ENCODE data around the gene KRT1. TPM values are rescaled to one million over a fixed set of nuclear protein-coding genes. Genes with fewer than 3 reads are reported as not detected.

The KRT1 gene
- total and polyA plus RNA-seq, 3 donors from 2014 or later, result 0.20 TPM; not detected in 2

DNA sequence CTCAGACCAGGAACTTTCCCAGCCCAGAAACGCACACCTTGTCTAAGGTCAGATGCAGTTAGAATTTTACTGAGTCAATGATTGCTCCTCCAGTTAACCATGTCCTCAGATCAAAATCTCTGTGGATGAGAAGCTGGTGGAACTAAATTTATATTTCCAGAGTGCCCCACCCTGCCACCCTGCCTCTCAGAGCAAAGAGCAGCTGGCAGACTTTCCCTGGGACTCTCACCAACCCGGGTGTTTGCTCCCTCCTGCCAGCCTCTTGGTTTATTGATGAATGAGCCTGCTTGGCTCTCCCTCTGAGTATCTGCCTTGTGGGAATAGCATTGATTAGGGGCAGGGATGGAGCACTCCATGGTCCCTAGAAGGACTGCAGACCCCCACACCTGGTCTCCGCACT, 5.9 kb upstream of the KRT1 start:
- H3K4me1 ChIP-seq, result peaks cover 11% of the 10 kb centered on the region
- no peak for DNase-seq
- intact Hi-C loops (cut with DNase I; ENCODE audit: low total_unique reads), result no loop called here
- no peaks in the 10 kb centered on the region for H3K9me3 ChIP-seq
- no peak overlapping the region for H3K27ac ChIP-seq
- 90 to 94% methylated on average over 3 of the region's 3 CpGs for WGBS, 2 donors
- TF ChIP-seq, protein P1, sequence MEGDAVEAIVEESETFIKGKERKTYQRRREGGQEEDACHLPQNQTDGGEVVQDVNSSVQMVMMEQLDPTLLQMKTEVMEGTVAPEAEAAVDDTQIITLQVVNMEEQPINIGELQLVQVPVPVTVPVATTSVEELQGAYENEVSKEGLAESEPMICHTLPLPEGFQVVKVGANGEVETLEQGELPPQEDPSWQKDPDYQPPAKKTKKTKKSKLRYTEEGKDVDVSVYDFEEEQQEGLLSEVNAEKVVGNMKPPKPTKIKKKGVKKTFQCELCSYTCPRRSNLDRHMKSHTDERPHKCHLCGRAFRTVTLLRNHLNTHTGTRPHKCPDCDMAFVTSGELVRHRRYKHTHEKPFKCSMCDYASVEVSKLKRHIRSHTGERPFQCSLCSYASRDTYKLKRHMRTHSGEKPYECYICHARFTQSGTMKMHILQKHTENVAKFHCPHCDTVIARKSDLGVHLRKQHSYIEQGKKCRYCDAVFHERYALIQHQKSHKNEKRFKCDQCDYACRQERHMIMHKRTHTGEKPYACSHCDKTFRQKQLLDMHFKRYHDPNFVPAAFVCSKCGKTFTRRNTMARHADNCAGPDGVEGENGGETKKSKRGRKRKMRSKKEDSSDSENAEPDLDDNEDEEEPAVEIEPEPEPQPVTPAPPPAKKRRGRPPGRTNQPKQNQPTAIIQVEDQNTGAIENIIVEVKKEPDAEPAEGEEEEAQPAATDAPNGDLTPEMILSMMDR (IDR thresholded peaks at IDR 0.05), result no peak
- TF ChIP-seq POLR2A (IDR thresholded peaks at IDR 0.05), result no peak
- H3K4me3 ChIP-seq, result no peak overlapping the region
- no peaks in the 10 kb centered on the region for H3K36me3 ChIP-seq (ENCODE audit: low read depth, missing control alignments)
- no peaks in the 10 kb centered on the region for H3K27me3 ChIP-seq

DNA sequence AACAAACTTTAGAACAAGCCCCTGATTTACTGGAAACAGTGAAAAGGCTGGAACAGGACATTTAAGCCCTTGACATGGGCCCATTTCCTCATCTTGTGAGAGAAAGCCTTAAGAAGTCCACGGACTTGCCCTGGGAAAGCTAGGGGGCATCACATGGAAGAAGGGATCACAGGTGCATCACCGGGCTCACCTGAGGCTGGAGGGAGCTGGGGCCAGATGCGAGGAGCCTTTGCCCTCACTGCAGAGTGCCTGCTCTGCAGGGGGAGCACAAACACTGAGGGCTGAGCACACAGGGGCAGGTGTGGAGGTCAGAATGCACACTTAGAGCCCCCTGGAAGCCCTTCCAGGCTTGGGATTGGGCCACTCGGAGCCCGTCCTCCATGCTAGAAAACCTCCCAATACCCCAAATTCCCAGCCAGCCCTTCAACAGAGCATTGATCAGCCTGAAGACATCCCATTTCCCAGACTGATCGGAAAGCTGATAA, 5.2 kb upstream of the KRT1 start:
- intact Hi-C loops (cut with DNase I; ENCODE audit: low total_unique reads), result no loop called here
- TF ChIP-seq POLR2A (IDR thresholded peaks at IDR 0.05), result no peak
- TF ChIP-seq, protein P1 (IDR thresholded peaks at IDR 0.05), result no peak
- WGBS, 2 donors, result 87 to 88% methylated on average over 5 to 6 of the region's 6 CpGs

DNA sequence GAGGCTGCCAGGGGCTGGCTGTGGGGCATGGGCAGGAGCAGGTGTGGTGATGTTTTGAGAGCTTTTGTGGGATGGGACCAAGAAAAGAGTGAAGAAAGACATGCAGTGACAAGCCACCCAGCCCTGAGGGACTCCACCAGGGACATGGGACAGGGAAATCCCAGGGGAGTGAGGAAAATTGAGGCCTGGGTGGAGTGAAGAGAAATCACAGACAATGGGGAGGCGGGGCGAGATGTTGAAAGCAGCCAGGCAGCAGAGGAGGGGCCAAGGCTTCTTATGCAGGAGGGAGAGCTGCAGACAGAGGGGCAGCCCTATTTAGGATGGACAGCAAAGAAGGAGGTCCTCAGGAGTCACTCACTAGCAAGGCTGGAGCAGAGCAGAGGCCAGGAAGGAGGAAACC, 4.2 kb upstream of the KRT1 start:
- TF ChIP-seq POLR2A (IDR thresholded peaks at IDR 0.05), result no peak
- TF ChIP-seq, protein P1 (IDR thresholded peaks at IDR 0.05), result no peak
- no peak for DNase-seq
- Histone ChIP-seq H3K36me3 (ENCODE audit: low read depth, missing control alignments) (no peaks in the 10 kb centered on the region), H3K27me3 (no peaks in the 10 kb centered on the region), H3K4me1 (peaks cover 5% of the 10 kb centered on the region), H3K27ac (no peak overlapping the region), H3K4me3 (no peak overlapping the region), H3K9me3 (no peaks in the 10 kb centered on the region)
- WGBS, 2 donors, result 55 to 96% methylated on average over 2 of the region's 2 CpGs
- intact Hi-C loops (cut with DNase I; ENCODE audit: low total_unique reads), result no loop called here

More for the DNA sequence above, 5.2 kb upstream of the KRT1 start:
- Histone ChIP-seq H3K4me3 (no peak overlapping the region), H3K27ac (no peak overlapping the region), H3K4me1 (peaks cover 5% of the 10 kb centered on the region), H3K36me3 (ENCODE audit: low read depth, missing control alignments) (no peaks in the 10 kb centered on the region), H3K27me3 (no peaks in the 10 kb centered on the region), H3K9me3 (no peaks in the 10 kb centered on the region)
- DNase-seq, result no peak

DNA sequence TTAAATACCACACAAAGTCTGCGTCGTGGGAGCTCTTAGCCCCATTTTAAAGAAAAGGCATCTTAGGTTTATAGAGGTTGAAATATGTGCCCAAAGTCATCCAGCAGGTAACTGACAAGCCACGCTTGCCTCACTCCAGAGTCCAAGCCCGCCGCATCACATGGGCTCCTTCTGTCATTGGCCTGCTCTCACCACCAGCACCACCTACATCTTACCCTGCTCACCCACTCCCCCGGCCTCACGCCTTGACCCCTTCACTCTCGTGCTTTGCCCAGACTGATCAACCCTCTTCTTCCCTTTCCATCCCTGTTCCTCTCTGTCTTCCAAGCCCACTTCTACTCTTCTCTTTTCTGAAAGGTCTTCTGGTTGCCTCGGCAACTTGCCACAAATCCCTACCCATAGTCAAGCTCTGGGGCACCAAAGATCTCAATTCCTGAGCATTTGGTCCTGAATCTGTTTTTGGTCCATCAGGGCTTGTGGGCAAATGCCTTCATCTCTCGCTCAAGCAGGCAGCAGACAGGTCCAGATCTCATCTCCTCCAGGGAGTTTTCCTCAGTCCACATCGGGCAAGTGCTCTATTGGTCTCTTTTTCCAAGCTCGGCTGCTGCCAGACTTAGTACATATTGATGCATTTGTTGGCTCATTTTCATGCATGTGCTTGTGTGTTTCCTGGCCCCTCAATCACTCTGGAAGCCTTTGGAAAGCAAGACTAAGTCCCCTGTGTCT, 3.5 kb upstream of the KRT1 start:
- intact Hi-C loops (cut with DNase I; ENCODE audit: low total_unique reads), result no loop called here
- Histone ChIP-seq H3K27ac (no peak overlapping the region), H3K4me3 (no peak overlapping the region), H3K36me3 (ENCODE audit: low read depth, missing control alignments) (no peaks in the 10 kb centered on the region), H3K9me3 (no peaks in the 10 kb centered on the region), H3K4me1 (peaks cover 5% of the 10 kb centered on the region), H3K27me3 (no peaks in the 10 kb centered on the region)
- 83 to 92% methylated on average over 12 of the region's 12 CpGs for WGBS, 2 donors
- TF ChIP-seq POLR2A (IDR thresholded peaks at IDR 0.05), result no peak
- TF ChIP-seq, protein P1 (IDR thresholded peaks at IDR 0.05), result no peak
- no peak for DNase-seq
